A549 treated with RU486 at 1 μM for 4 hours (cell line): Measurements from ENCODE around the gene LY6G6D. TPM values are rescaled to one million over a fixed set of nuclear protein-coding genes. Genes with fewer than 3 reads are reported as not detected.

ENCODE experiments used
- total RNA-seq: library from RNA; stranded (reverse); fragments of 200-300 nt; extraction: Qiagen RNA extraction; gene quantifications from 5 replicates; pipeline ENCODE4 v1.2.3, GENCODE V29; 2022; ENCODE audit warnings: low read depth

The LY6G6D gene
- total RNA-seq, 1 experiment from 2014 or later: not detected

Other genes with a start within 250 kb of the LY6G6D start
- 6.0 to 8.4 TPM (median 7.5 TPM) in 5 replicates for gene MICB, start 217.2 kb upstream of the LY6G6D start, total RNA-seq
- not detected in 5 replicates for gene MCCD1, start 186.4 kb upstream of the LY6G6D start, total RNA-seq
- gene DDX39B, start 173.3 kb upstream of the LY6G6D start, total RNA-seq: 340 to 430 TPM (median 406 TPM) in 5 replicates
- gene ATP6V1G2, start 168.7 kb upstream of the LY6G6D start, total RNA-seq: 0.48 to 0.86 TPM (median 0.65 TPM) in 5 replicates
- 9.3 to 11.8 TPM (median 11.3 TPM) in 5 replicates for gene NFKBIL1, start 167.7 kb upstream of the LY6G6D start, total RNA-seq
- gene LTA, start 143.1 kb upstream of the LY6G6D start, total RNA-seq: 0.10 TPM in 1 of 5 replicates, not detected in the others
- gene TNF, start 139.8 kb upstream of the LY6G6D start, total RNA-seq: 0.10 to 0.19 TPM in 2 of 5 replicates, not detected in the others
- 0.25 to 0.57 TPM (median 0.49 TPM) in 4 of 5 replicates, not detected in the other for gene LTB, start 132.9 kb upstream of the LY6G6D start, total RNA-seq
- 0.28 to 1.3 TPM in 2 of 5 replicates, not detected in the others for gene LST1, start 129.1 kb upstream of the LY6G6D start, total RNA-seq
- gene NCR3, start 122.3 kb upstream of the LY6G6D start, total RNA-seq: not detected in 5 replicates
- gene AIF1, start 100.1 kb upstream of the LY6G6D start, total RNA-seq: not detected in 5 replicates
- gene PRRC2A, start 94.6 kb upstream of the LY6G6D start, total RNA-seq: 64.9 to 89.6 TPM (median 85.2 TPM) in 5 replicates
- 107 to 155 TPM (median 142 TPM) in 5 replicates for gene BAG6, start 62.7 kb upstream of the LY6G6D start, total RNA-seq
- gene APOM, start 59.5 kb upstream of the LY6G6D start, total RNA-seq: 2.8 to 3.3 TPM (median 2.9 TPM) in 5 replicates
- gene C6orf47, start 54.6 kb upstream of the LY6G6D start, total RNA-seq: 10.4 to 12.9 TPM (median 12.5 TPM) in 5 replicates
- gene GPANK1, start 50.4 kb upstream of the LY6G6D start, total RNA-seq: 10.0 to 13.7 TPM (median 13.3 TPM) in 5 replicates
- 168 to 197 TPM (median 178 TPM) in 5 replicates for gene CSNK2B, start 49.3 kb upstream of the LY6G6D start, total RNA-seq
- 3.7 to 6.0 TPM (median 4.3 TPM) in 5 replicates for gene LY6G5B, start 45.4 kb upstream of the LY6G6D start, total RNA-seq
- 0.77 to 1.9 TPM (median 1.2 TPM) in 5 replicates for gene LY6G5C, start 34.3 kb upstream of the LY6G6D start, total RNA-seq
- 14.1 to 20.1 TPM (median 18.3 TPM) in 5 replicates for gene ABHD16A, start 12.0 kb upstream of the LY6G6D start, total RNA-seq
- not detected in 5 replicates for gene LY6G6F, start 8.5 kb upstream of the LY6G6D start, total RNA-seq
- gene LY6G6C, start 6.4 kb downstream of the LY6G6D start, total RNA-seq: 0.20 TPM in 1 of 5 replicates, not detected in the others
- not detected in 5 replicates for gene MPIG6B, start 8.0 kb downstream of the LY6G6D start, total RNA-seq
- gene DDAH2, start 14.0 kb downstream of the LY6G6D start, total RNA-seq: 26.5 to 32.4 TPM (median 29.4 TPM) in 5 replicates
- 476 to 542 TPM (median 495 TPM) in 5 replicates for gene CLIC1, start 21.2 kb downstream of the LY6G6D start, total RNA-seq
- 10.2 to 14.3 TPM (median 13.0 TPM) in 5 replicates for gene MSH5, start 24.7 kb downstream of the LY6G6D start, total RNA-seq
- gene SAPCD1, start 47.3 kb downstream of the LY6G6D start, total RNA-seq: 2.0 to 4.2 TPM (median 3.7 TPM) in 5 replicates
- gene VWA7, start 62.0 kb downstream of the LY6G6D start, total RNA-seq: 1.2 to 2.0 TPM (median 1.7 TPM) in 5 replicates
- 50.9 to 59.8 TPM (median 55.8 TPM) in 5 replicates for gene VARS1, start 80.4 kb downstream of the LY6G6D start, total RNA-seq
- gene LSM2, start 91.6 kb downstream of the LY6G6D start, total RNA-seq: 54.4 to 77.8 TPM (median 60.7 TPM) in 5 replicates
- gene HSPA1L, start 99.9 kb downstream of the LY6G6D start, total RNA-seq: 1.2 to 1.5 TPM (median 1.2 TPM) in 5 replicates
- gene HSPA1A, start 100.2 kb downstream of the LY6G6D start, total RNA-seq: 157 to 340 TPM (median 232 TPM) in 5 replicates
- gene HSPA1B, start 112.4 kb downstream of the LY6G6D start, total RNA-seq: 120 to 260 TPM (median 177 TPM) in 5 replicates
- 21.7 to 35.4 TPM (median 28.7 TPM) in 5 replicates for gene NEU1, start 147.5 kb downstream of the LY6G6D start, total RNA-seq
- gene SLC44A4, start 163.6 kb downstream of the LY6G6D start, total RNA-seq: 0.07 to 0.30 TPM in 2 of 5 replicates, not detected in the others
- 22.5 to 32.0 TPM (median 30.5 TPM) in 5 replicates for gene EHMT2, start 182.3 kb downstream of the LY6G6D start, total RNA-seq
- gene ZBTB12, start 186.7 kb downstream of the LY6G6D start, total RNA-seq: 3.1 to 4.9 TPM (median 4.2 TPM) in 5 replicates
- 0.15 to 0.45 TPM (median 0.35 TPM) in 5 replicates for gene C2, start 212.4 kb downstream of the LY6G6D start, total RNA-seq
- gene CFB, start 230.7 kb downstream of the LY6G6D start, total RNA-seq: 2.0 to 3.3 TPM (median 2.9 TPM) in 5 replicates
- 75.3 to 97.3 TPM (median 88.3 TPM) in 5 replicates for gene NELFE, start 243.6 kb downstream of the LY6G6D start, total RNA-seq
- gene SKIC2, start 243.8 kb downstream of the LY6G6D start, total RNA-seq: 19.8 to 25.9 TPM (median 24.7 TPM) in 5 replicates